ENCODE measurements around the gene MEPCE. TPM values are rescaled to one million over a fixed set of nuclear protein-coding genes. Genes with fewer than 3 reads are reported as not detected.

The MEPCE gene
- total and polyA plus RNA-seq, 2 of the 8 experiments (the other 6 are each of a cell fraction or from before 2014, with no cell fraction given) = 22.8 to 48.8 TPM

DNA sequence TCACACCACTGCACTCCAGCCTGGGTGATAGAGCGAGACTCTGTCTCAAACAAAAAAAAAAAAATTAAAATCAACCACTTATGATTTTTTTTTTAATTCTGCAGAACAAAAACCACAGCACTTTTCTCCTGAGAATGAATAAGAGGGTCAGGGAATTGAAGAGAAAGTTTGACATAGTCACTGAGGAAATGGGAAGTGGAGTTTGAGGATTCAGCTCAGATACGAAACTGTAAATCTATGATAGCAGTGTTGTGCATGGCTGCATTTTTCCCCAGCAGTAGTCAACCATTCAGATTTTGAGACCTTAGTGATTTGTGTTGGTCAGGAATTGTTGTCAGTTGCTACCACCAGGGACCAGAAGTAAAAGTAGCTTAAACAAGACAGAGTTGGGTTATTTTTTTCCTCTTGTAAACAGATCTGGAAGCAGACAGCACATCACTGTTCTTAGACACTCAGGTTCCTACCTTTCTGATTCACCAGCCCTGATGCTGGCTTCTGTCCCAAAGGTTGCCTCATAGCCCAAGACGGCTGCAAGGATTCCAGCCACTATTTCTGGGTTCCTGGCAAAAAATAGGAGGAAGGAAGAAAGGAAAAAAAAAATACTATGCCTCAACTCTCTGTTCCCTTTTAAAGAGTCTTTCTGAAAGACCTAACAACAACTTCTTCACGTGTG lies 36.3 kb upstream of the MEPCE start (continued):
- TF ChIP-seq SP4 (IDR thresholded peaks at IDR 0.05; ENCODE audit: low read length) (no peak), HDAC6 (IDR thresholded peaks at IDR 0.05; ENCODE audit: low read depth, low read length) (no peak), CBX8 (IDR thresholded peaks at IDR 0.05; ENCODE audit: borderline replicate concordance, low read depth, low read length) (no peak)

Data from H1 (cell line).